ENCODE measurements around the gene ELL.

- TF ChIP-seq, protein P1, sequence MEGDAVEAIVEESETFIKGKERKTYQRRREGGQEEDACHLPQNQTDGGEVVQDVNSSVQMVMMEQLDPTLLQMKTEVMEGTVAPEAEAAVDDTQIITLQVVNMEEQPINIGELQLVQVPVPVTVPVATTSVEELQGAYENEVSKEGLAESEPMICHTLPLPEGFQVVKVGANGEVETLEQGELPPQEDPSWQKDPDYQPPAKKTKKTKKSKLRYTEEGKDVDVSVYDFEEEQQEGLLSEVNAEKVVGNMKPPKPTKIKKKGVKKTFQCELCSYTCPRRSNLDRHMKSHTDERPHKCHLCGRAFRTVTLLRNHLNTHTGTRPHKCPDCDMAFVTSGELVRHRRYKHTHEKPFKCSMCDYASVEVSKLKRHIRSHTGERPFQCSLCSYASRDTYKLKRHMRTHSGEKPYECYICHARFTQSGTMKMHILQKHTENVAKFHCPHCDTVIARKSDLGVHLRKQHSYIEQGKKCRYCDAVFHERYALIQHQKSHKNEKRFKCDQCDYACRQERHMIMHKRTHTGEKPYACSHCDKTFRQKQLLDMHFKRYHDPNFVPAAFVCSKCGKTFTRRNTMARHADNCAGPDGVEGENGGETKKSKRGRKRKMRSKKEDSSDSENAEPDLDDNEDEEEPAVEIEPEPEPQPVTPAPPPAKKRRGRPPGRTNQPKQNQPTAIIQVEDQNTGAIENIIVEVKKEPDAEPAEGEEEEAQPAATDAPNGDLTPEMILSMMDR (IDR thresholded peaks at IDR 0.05), result no peak
- TF ChIP-seq EP300 (IDR thresholded peaks at IDR 0.05) (no peak), POLR2AphosphoS5 (IDR thresholded peaks at IDR 0.05) (no peak), POLR2A (IDR thresholded peaks at IDR 0.05) (no peak)
These were observed 79.8 kb downstream of the ELL start for GRCh38 chr19:18441804-18442788.
